Kidney epithelial cell (primary cell): ENCODE measurements around the gene GREB1. TPM values are rescaled to one million over a fixed set of nuclear protein-coding genes. Genes with fewer than 3 reads are reported as not detected.

ENCODE experiments used
- DNase-seq: peaks from one replicate; pipeline ENCODE4 v3.0.0-alpha.2; 2010; ENCODE audit warnings: low read depth
- H3K27me3 ChIP-seq: 2 replicates; pipeline ENCODE4 v1.6.0; 2011; ENCODE audit warnings: low read length; ENCODE audit not compliant: control insufficient read depth, insufficient read depth
- H3K36me3 ChIP-seq: 2 replicates; pipeline ENCODE4 v1.5.1; 2011; ENCODE audit warnings: low read length; ENCODE audit not compliant: control insufficient read depth, insufficient read depth
- H3K4me3 ChIP-seq: 2 replicates; pipeline ENCODE4 v1.5.1; 2011; ENCODE audit warnings: low read depth, mild to moderate bottlenecking, control low read depth, low read length
- total RNA-seq: library from RNA; depleted of rRNA; stranded (reverse); fragments of >200 nt; gene quantifications from 2 replicates; pipeline ENCODE4 v1.2.3, GENCODE V29; 2015
- TF ChIP-seq, protein P1 (sequence below): IDR thresholded peaks from 2 replicates; pipeline ENCODE4 v1.5.1; 2011; ENCODE audit warnings: mild to moderate bottlenecking, moderate library complexity, low read length, control low read depth, inconsistent platforms; ENCODE audit not compliant: insufficient read depth, poor library complexity, severe bottlenecking

The GREB1 gene
- total RNA-seq, 1 donor from 2014 or later = 2.8 TPM

DNA sequence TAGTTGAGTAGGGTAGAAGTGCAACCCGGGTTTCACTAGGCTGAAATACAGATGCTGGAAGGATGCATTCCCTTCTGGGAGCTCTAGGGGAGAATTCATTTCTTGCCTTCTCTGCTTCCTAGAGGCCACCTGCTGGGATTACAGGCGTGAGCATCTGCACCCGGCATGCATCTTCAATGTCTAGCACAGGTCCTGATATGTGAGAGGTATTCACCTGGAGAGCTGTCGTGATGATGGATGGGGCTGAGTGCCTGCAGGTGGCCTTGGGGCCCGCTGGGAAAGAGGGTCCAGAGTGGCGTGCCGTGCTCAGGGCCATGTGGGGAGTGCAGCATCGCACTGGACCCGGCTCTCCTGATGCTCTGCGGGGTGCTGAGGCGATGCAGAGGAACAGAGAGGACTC is 142.8 kb downstream of the GREB1 start:
- DNase-seq = no peak
- H3K27me3 ChIP-seq = peaks cover 34% of the 10 kb centered on the region
- H3K4me3 ChIP-seq = no peak overlapping the region
- TF ChIP-seq, protein P1, sequence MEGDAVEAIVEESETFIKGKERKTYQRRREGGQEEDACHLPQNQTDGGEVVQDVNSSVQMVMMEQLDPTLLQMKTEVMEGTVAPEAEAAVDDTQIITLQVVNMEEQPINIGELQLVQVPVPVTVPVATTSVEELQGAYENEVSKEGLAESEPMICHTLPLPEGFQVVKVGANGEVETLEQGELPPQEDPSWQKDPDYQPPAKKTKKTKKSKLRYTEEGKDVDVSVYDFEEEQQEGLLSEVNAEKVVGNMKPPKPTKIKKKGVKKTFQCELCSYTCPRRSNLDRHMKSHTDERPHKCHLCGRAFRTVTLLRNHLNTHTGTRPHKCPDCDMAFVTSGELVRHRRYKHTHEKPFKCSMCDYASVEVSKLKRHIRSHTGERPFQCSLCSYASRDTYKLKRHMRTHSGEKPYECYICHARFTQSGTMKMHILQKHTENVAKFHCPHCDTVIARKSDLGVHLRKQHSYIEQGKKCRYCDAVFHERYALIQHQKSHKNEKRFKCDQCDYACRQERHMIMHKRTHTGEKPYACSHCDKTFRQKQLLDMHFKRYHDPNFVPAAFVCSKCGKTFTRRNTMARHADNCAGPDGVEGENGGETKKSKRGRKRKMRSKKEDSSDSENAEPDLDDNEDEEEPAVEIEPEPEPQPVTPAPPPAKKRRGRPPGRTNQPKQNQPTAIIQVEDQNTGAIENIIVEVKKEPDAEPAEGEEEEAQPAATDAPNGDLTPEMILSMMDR = no peak
- no peaks in the 10 kb centered on the region for H3K36me3 ChIP-seq

DNA sequence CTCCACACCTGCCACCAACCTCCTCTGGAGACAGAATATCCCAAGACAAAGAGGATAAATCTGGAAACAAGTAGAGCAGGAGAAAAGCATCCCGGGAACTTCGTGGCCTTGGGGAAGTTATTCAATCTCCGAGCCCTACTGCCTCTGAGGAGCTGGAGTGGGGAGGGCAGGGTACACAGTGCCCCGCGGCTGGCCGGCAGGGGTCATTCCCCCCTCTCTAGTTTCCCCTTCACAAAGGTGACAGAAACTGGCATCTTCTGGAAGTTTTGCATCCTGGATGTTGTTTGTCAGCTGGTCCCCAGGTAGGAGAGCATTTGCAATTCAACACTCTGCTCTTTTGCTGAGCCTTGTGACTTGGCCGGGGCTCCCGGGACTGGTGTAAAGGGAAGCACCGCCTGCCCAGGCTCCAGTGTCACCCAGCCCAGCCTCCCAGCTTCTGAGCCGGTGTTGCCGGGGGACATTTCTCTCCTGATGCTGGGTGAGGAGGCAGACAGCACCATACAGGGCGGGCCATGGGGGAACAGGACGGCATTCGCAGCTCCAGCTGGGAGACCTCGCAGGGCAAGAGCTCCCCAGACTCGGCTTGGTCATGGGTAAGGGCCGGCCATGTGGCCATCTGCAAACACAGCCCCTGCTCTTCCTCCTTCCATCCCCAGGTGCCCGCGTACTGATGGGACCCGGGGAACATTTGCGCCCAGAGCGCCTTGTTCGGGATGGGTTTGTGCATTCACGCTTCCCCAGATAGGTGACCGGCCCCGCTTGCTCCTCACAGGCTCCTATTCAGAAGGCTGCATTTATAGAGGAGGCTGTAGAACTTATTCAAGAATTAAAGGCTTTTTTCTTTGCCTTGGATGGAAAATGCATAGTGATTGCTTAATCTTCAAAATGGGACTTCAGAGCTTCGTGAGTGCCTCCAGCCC is 143.6 kb downstream of the GREB1 start:
- H3K27me3 ChIP-seq = peaks cover 34% of the 10 kb centered on the region

DNA sequence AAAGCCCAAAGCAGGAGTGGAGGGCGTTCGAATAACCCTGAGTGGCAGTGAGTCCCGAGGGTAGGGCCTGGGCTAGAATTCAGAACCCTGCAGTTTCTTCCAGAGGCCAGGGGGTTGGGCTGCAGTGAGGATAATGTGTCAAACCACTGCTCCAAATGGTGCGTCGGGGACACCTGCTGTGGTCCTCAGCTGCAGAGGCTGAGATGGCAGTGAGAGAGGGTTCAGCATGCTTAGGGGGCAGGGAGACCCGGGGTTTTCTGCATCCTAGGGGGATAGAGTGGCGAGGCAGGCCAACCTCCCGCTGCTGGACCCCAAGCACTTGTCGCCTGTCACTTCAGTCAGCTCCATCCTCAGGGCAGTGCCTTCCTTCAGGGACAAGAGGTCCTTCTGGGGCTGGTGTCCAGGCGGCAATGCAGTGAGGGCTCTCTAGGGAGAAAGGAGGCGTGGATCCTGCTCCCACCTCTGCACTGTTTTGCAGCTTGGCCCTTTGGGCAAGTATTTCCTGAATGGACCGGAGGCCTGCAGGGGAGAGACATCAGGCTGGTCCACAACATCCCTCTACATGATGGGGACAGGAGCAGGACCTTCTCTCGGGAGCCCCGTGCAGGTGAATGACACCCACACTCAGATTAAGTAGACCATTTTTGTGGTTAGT is 144.6 kb downstream of the GREB1 start:
- peaks cover 35% of the 10 kb centered on the region for H3K27me3 ChIP-seq
- H3K36me3 ChIP-seq = no peaks in the 10 kb centered on the region
- no peak overlapping the region for H3K4me3 ChIP-seq
- TF ChIP-seq, protein P1 = no peak
- DNase-seq = no peak

More for the DNA sequence above, 143.6 kb downstream of the GREB1 start:
- H3K4me3 ChIP-seq = no peak overlapping the region
- DNase-seq = no peak
- no peaks in the 10 kb centered on the region for H3K36me3 ChIP-seq
- TF ChIP-seq, protein P1 = no peak

DNA sequence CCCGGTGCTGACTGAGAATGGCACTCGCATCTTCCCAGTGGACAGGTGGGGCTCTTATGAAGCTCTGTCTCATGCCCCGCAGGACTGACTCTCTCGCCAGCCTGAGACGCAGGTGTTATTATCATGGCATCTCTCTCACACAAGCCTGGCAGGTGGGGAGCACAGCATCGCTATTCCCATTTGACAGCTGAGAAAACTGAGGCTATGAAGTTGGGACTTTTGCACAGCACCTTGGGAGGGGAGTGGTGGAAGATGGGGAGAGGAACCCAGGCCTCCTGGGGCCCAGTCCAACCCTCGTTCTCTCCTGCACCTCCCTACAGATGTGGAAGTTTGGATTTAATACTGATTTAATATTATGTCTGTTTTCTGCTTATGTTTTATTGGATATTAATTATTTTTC is 145.2 kb downstream of the GREB1 start:
- no peak overlapping the region for H3K4me3 ChIP-seq
- no peak for DNase-seq
- H3K27me3 ChIP-seq = peaks cover 41% of the 10 kb centered on the region
- TF ChIP-seq, protein P1 = no peak
- H3K36me3 ChIP-seq = no peaks in the 10 kb centered on the region

DNA sequence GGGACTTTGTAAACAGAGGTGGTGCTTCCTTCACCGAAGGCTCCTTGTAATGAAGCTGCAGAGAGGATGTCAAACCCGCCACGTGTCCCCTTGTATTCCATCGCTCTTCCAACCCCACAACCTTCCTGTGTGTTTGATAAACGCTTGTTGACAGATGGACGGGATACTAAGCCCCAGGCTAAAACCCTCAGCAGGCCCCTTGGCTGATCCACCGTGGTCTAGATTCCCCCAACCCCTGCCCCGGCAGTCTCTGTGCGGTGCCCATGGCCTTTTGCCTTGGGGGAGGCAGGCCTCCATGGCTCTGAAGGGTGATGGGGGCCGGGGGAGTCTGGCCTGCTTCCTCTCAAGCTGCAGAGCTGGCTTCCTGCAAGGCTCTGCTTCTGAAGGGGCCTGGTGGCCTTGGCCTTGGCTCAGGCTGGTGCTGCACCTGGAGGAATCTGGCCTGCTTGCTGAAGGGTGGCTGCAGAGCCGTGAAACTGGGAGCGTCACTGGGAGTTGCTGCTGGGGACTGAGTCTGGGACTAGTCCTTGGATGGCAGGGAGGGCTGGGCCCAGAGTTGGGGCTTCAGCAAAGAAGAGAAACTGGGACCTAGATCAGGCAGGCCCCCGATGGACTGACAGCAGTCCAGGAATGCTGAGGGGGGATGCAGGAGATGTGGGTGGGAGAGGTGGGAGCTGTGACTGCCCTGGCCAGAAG is 145.8 kb downstream of the GREB1 start:
- Histone ChIP-seq H3K36me3 (no peaks in the 10 kb centered on the region), H3K4me3 (no peak overlapping the region), H3K27me3 (peaks cover 39% of the 10 kb centered on the region)
- TF ChIP-seq, protein P1 = no peak
- DNase-seq = no peak
